ENCODE data around the gene TDRD10.

Gene TDRD10

DNA sequence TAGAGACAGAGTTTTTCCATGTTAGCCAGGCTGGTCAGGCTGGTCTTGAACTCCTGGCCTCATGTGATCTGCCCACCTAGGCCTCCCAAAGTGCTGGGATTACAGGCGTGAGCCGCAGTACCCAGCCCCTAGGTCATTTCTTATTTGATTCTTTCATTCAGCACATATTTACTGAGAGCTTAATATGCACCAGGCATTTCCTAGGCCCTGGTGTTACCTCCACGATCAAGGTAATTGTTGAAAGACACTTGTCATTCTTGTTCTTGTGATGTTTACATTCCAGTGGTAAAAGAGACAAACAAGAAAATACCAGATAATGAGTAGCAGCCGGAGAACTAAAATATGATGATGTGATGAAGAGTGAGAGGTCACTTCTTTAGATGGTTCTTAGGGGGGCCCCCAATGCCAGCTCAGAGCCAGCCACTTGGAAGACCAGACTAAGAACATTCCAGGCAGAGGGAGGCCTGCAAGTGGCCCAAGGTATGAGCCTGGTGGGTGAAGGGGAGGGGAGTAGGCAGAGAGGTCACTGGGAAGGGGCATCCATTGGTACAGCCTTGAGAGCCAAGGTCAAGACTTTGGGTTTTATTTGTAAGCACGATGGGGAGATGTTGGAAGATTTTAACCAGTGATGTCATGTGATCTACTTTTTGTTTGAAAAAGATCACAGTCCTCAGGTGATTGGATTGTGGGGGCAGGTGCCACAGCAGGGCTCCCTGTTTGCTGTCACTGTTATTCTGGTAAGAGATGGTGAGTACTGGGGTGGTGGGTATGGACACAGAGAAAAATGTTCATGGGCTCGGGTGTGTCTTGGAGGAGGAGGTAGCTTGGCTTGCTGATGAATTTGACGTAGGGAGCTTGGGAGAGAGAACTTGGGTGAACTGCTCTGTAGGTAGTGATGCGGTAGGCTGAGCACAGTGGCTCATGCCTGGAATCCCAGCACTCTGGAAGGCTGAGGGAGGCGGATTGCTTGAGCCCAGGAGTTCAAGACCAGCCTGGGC, 37.8 kb downstream of the TDRD10 start:
- TF ChIP-seq TAF1 (IDR thresholded peaks at IDR 0.05; ENCODE audit: borderline replicate concordance, insufficient read depth, low read length) = no peak
- TF ChIP-seq POLR2AphosphoS5 (IDR thresholded peaks at IDR 0.05; ENCODE audit: low read depth, low read length) = no peak
- no peak for TF ChIP-seq REST (IDR thresholded peaks at IDR 0.05; ENCODE audit: insufficient read depth in 1 of 2, low read depth in 2 of 2, low read length in 2 of 2)
- TF ChIP-seq SIN3A (IDR thresholded peaks at IDR 0.05; ENCODE audit: borderline replicate concordance, insufficient read depth, low read length) = no peak
- TF ChIP-seq FOXP2 (optimal IDR thresholded peaks at IDR 0.05; ENCODE audit: borderline replicate concordance, extremely low read depth, extremely low read length, insufficient read depth) = no peak

- TF ChIP-seq REST (IDR thresholded peaks at IDR 0.05; ENCODE audit: insufficient read depth in 1 of 2, low read depth in 2 of 2, low read length in 2 of 2) = no peak
- TF ChIP-seq TAF1 (IDR thresholded peaks at IDR 0.05; ENCODE audit: borderline replicate concordance, insufficient read depth, low read length) = no peak
- no peak for TF ChIP-seq FOXP2 (optimal IDR thresholded peaks at IDR 0.05; ENCODE audit: borderline replicate concordance, extremely low read depth, extremely low read length, insufficient read depth)
- no peak for TF ChIP-seq POLR2AphosphoS5 (IDR thresholded peaks at IDR 0.05; ENCODE audit: low read depth, low read length)
- TF ChIP-seq SIN3A (IDR thresholded peaks at IDR 0.05; ENCODE audit: borderline replicate concordance, insufficient read depth, low read length) = no peak
These were observed 39.2 kb downstream of the TDRD10 start for GRCh38 chr1:154541231-154541630.

DNA sequence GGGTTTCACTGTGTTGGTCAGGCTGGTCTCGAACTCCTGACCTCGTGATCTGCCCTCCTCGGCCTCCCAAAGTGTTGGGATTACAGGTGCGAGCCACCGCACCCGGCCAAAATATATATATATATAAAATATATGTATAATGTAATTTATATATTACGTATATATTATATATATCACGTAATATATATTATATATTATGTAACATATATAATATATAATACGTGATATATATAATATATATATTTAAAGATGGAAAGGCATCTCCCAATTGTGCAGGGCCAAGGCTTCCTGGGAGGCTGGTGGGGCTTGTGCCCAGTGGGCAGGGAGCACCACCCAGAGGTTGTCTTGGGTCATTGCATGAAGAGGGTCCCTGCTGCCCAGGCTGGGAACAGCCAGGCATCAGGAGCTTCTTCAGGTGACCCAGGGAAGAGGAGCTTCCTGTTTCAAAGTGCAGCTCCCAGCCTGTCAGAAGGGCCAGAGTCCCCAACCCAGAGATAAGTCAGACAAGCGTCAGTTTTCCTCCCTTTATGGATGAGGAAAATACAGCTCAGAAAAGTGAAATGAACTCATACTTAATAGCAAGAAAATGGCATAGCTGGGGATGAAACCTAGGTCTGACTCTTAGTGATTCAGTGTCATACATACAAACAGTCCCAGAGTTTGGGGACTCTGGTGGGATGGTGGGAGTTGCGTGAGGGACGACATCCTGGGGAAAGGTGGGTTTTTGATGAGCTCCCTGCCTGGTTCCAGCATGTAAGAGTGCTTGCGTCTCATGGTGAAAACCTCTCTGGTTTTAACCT, 44.4 kb downstream of the TDRD10 start:
- peak; percentile 61 for TF ChIP-seq FOXP2 (optimal IDR thresholded peaks at IDR 0.05; ENCODE audit: borderline replicate concordance, extremely low read depth, extremely low read length, insufficient read depth)
- TF ChIP-seq TAF1 (IDR thresholded peaks at IDR 0.05; ENCODE audit: borderline replicate concordance, insufficient read depth, low read length) = no peak

DNA sequence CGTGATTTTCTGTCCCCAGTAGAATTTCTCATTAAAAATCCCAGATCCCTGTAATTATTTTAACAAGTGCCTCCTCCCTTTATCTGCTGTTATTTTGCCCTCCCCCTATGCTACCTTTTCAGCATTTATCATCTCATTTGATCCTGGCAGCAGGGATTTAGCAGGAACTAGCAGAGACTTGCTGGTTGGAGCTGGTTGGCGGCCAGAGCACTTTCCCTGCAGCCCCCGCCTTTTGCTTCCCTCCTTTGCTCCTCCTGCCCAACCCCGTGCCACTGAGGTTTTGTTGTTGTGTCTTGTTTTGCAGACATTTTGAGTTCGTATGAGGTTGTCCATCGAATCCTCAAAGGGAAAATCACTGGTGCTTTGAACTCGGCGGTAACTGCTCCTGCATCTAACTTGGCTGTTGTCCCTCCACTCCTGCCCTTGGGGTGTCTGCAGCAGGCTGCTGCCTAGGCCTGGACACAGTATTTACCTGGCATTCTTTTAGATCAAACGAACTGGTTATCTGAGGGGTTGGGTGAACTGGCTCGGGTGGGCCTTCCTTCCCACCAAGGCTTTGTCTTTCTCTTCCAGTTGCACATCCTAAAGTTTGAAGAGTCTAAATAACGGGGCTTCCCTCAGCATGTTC, 45.2 kb downstream of the TDRD10 start:
- TF ChIP-seq TAF1 (IDR thresholded peaks at IDR 0.05; ENCODE audit: borderline replicate concordance, insufficient read depth, low read length) (no peak), FOXP2 (optimal IDR thresholded peaks at IDR 0.05; ENCODE audit: borderline replicate concordance, extremely low read depth, extremely low read length, insufficient read depth) (no peak), REST (IDR thresholded peaks at IDR 0.05; ENCODE audit: insufficient read depth in 1 of 2, low read depth in 2 of 2, low read length in 2 of 2) (no peak), SIN3A (IDR thresholded peaks at IDR 0.05; ENCODE audit: borderline replicate concordance, insufficient read depth, low read length) (no peak), POLR2AphosphoS5 (IDR thresholded peaks at IDR 0.05; ENCODE audit: low read depth, low read length) (no peak)

GRCh38 chr1:154548028-154548427, 46.0 kb downstream of the TDRD10 start:
- TF ChIP-seq FOXP2 (optimal IDR thresholded peaks at IDR 0.05; ENCODE audit: borderline replicate concordance, extremely low read depth, extremely low read length, insufficient read depth) = no peak
- no peak for TF ChIP-seq TAF1 (IDR thresholded peaks at IDR 0.05; ENCODE audit: borderline replicate concordance, insufficient read depth, low read length)
- no peak for TF ChIP-seq SIN3A (IDR thresholded peaks at IDR 0.05; ENCODE audit: borderline replicate concordance, insufficient read depth, low read length)
- TF ChIP-seq POLR2AphosphoS5 (IDR thresholded peaks at IDR 0.05; ENCODE audit: low read depth, low read length) = no peak
- no peak for TF ChIP-seq REST (IDR thresholded peaks at IDR 0.05; ENCODE audit: insufficient read depth in 1 of 2, low read depth in 2 of 2, low read length in 2 of 2)
